NCI-H2081 (cell line): Measurements from ENCODE around the gene LRRC51.

Source experiments
- DNase-seq, 2 experiments: peaks; one replicate each; lab custom pipeline; 2025; lab: John Stamatoyannopoulos, UW

Gene LRRC51

DNA sequence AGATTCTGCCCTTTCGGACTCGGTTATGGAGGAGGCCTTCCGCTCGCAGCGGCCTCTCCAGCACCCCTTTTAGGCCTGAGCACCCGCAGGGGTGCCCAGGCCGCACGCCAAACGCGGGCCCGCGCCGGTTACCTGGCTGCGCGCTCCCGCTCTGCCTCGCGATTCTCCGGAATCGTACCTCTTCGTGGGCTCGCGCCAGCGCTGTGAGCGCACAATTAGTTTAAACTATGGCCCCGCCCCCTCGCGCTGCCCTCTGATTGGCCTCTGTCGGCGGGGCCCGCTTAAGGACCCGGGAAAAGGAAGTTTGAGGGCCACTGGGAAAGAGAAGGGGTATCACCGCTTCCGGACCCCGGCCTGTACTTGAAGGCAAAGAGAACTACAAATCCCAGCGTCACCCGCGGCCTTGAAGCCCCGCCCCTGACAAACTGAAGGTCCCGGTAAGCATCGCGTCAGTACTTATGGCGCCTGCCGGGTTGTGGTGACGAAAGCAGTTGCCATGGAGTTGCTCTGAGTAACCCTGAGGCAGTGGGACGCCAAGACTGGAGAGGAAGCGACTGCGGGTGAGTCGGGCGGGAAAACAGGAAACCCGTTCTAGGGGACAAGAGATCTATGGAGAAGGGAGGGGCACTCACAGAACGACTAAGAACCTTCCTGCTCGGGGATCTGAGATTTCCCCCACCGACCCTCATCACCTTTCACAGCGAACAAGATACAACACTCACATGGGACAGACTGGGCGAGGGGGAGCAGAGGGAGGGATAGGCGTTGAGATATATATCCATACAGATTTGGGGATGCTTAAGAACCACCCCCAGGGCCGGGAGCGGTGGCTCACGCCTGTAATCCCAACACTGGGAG is at the start of gene LRRC51, which contains the start of gene NUMA1:
LRRC51 (plus strand) TSS at position 525 of the 858 bp plus-strand sequence. CDS start 8,234 bp downstream, outside the sequence.
NUMA1 (minus strand) TSS at position 217 of the 858 bp plus-strand sequence. CDS start 44,599 bp downstream, outside the sequence.
- DNase-seq: peak; percentile 100

DNA sequence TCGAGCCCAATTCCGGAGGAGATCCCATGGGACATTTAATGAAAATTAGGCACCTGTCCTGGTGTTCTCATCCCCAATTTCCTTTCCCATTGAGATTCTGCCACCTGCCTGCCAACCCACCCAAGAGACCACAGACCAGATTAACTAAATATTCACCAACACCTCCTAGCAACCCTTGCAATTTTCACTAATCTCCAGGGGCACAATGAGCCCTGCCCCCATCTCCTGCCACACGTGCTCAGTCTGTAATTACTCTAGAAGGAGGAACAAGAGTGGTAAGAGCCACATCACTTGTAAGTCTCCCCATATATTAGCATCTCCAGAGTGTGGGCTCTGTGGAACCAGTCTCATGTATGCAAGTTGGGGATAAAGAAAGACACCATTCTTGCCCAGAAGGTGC is 44.0 kb upstream of the LRRC51 start:
- no peak for DNase-seq

GRCh38 chr11:72037554-72038311 is 42.9 kb upstream of the LRRC51 start:
- peak in 1 of 2 experiments; percentile 41 for DNase-seq

DNA sequence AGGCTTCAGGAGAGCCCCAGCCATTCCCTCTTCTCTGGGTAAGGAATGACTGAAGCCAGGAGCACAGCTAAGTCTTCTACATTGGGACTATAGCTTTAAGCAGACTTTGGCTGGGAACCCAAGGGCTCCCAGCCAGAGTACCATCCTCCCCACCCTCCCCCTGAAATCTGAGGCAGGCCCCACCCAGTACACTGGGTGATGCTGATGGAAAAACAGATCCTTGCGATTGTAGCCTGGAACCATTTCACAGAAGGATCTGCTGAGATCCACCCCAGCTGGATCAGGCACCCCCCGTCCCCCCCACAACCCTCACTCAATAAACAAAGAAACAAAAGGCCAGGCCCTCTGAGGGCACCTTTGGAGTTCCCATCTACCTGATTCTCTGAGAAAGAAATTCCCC is 42.2 kb upstream of the LRRC51 start:
- DNase-seq: peak in 1 of 2 experiments; percentile 52

DNA sequence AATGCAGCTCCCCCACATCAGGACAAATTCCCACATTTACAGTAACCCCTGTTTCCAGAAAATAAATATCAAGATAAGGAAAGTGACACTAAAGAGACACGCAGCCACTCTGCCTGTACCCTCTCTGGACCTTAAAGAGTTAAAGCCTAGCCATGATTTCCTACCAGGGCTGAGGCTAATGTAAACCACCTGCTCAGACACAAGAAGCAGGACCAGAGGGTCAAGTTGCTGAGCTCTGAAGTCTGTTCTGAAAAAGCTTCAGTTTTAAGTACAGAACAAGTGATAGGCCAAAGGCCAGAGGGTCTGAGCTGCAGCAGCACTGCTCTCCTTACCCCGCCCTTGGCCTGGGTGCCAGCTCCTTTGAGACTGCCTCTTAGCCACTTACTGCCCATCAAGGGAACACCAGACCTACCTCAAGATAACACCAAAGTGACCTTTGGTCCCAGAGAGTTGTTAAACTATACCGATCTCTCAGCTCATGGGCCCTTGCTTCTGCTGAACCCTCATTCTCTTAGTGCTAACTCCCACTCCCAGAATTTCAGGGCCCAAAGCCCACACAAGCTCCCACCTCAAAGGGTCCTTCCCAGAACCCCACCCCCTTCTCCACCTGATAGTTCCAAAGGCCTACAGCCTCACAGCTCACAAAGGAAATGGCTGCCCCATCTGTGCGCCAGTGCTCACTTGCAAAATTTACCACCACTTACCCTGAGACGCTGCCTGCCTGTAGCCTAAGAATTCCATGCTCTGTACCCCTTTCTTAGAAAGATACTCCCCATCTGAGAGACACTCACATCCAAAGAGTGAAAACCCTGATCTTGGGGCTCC is 41.4 kb upstream of the LRRC51 start:
- no peak for DNase-seq

DNA sequence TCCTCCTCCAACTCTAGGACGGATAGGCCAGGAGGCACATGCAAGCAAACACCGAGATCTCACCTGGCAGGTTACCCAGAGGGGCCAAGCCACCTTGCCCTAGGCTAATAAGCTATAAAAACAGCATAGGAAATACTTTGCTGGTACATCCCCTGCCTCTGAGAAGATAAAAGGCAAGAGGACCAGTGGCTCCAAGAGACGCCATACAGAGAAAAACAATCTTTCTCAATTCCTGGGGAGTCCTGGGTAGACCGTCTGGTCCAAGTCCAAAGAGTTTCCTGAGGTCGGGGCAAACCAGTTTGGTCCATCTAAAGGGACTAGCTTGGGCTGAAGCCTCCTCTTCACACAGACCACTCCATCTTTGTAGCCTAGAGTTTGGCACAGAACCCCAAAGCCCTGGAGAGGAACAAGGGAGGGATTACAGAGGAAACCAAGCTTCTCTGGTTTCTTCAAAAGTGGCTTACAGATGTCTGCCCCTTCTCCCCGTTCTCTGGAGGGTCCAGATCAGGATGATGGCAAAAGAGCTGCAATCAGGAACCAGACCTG is 40.7 kb upstream of the LRRC51 start:
- peak in 1 of 2 experiments; percentile 46 for DNase-seq

DNA sequence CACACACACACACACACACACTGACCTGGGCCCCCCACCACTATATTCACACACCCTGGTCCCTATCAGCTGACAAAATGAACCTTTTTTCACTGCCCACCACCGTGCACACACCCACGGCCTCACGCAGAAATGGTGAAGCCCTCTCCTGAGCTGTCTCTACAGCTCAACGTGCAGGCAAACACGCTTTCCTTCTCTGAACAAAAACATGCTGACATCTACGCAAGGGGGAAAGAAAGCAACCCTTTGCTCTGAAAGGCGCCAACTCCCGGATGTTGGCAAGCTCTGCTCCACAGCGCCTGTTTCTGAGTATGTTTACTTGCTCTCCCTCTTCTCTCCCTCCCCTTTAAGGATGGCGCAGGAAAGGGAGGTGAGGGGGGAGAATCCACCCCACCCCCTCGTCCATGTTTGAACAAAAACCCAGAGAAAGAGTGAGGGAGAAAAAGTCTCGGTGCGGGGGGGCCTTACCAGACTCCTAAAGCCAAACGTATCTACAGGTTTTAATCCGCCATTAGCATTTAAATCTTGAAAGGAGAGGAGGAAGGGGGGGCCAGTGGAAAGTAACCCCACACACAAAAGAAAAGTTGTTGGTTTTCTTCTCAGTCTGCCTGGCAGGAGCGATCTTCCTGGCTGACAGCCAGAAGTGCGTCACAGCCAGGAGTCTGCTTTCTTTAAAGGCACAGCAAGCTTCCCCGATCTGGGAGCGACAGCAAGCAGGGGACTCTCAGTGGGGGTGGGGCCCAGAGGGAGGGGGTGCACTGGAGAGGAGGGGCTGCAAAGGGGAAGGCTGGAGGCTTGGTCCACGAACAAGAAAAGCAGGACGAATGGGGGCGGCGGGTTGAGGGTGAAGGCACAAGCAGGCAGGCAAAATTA is 39.9 kb upstream of the LRRC51 start:
- DNase-seq: peak; percentile 89 to 95

DNA sequence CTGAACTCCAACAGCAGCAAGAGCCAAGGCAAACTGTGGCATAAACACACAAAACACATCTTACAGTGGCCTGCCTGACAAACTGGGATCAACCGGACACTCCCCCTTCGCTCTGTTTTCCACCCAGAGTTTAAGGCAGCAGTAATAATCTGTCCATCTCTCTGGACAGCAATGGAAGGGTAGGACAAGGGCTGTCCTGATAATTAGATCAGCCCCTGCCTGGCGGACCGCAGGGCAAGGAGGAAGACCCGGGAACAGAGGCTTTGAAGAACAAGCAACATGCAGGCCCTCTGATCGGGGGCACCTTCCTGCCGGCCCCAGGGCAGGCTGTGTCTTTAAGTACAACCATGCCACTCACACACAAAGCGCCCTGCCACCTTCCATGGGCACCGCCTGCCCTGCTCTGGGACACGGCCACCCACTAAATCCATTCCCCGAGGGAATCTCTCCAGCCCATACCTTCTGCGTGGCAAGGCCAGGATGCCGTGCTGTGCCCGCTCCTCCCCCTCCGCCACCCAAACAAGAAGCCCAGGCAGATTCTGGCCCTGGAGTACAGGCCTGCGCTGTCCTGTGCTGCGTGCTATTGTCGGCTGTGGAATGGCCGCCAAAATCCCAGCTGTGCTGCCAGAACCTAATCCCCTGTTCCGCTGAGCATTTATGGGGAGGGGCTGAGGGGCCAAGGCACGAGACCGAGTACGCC is 39.1 kb upstream of the LRRC51 start:
- peak; percentile 72 to 82 for DNase-seq

- no peak for DNase-seq
These were observed 38.4 kb upstream of the LRRC51 start for GRCh38 chr11:72042064-72042745.

DNA sequence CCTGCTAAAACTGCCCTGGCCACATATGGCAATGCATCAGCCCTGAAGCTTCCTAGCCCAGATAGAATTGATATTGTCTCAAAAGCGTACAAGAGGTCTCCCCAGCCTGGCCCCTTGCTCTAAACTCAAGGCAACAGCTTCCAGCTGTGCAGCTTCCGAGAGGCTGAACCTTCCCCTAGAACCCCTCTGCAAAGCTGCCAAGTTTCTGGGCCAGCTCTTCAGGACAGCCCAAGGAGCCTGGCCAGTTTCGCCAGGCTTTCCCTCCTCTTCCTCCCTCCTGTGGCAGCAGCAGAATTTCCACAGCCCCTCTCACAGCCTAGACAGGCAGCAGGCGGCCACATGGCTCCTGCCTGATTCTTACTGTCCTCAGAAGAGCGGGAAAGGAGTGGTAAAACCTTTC is 34.8 kb upstream of the LRRC51 start:
- no peak for DNase-seq

DNA sequence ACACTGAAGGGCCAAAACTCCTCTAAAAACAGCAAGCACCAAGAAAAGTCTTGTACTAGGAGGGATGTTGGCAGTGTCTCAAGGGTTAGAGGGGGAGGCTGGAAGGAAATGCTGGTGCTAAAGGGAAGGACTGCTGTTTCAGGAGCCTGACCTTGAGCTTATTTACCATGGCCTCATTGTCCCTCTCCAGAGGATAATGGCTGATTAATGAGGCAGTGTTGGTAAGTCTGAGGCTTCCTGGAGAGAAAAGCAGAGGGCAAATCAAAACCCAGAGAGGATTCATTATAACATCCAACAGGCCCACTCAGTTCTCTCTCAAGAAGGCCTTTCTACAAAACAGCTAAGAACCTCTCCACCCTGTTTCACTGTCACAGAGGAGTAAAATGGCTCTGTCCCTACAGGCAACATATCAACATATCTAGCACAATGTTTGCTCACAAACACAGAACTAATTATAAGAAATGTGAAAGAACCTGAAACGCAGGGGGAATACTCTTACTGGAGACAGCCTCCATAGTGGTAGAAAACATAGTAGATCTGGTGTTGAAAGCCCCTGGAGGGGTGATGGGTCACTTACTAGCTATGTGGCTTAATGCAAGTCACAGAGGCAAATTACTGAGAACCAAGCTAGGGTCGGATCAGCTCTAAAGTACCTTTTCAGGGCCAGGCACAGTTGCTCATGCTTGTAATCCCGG is 31.7 kb upstream of the LRRC51 start:
- peak in 1 of 2 experiments; percentile 12 for DNase-seq

DNA sequence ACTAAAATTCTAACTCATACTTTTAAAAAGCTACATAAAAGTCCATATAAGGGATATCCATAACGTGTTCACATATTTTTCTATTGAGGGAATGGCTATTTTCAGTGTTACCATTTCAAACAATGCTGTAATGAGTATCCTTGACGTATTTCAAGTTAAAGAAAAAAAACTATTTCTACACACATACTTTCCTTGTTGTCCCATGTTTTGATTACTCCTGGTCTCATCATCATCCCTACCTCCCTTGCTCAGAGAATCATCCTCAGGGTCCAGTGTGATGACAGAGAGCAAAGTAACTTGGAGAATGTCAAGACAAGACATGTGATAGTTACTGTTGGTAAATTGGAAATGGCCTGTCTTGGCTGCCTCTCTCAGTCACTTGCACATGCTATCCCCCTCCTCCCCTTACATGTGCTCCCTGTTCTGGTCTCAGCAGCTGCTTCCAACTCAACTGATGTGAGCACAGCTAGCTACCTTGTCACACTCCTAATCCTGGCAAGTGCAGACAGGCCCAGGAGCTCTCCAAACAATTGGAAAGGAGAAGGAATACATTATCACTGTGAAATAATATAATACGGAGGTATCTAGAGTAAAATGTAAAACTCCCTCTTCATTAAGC is 22.1 kb upstream of the LRRC51 start:
- DNase-seq: no peak

DNA sequence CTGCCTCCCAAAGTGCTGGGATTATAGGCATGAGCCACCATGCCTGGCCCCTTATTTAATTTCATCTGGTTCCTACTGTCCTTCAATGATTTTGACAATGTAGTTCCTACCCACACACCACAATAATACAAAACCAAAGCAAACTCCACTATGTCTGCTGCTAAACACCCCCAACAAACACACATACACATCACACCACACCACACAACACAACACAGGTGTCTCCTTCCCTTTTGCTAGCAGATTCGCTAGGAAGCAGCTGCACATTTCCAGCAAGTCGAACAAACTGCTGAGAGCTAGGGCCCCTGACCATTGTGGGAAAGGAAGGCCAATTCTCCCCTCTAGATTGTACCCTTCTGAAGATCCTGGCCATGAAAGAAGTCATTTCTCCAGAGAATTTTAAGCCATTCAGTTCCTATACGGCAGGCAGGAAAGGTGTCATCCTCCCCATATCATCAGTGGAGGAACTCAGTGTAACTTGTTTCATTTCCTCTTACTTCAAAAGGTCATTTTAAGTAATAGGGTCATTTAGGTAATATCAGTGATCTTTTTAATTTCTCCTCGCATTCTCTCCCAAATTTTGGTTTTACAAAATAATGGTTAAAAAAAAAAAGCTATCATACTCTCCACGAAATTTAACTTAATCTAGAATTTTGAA is 18.8 kb upstream of the LRRC51 start:
- DNase-seq: no peak

- DNase-seq: no peak
These were observed 13.8 kb upstream of the LRRC51 start for GRCh38 chr11:72066855-72067254.

DNA sequence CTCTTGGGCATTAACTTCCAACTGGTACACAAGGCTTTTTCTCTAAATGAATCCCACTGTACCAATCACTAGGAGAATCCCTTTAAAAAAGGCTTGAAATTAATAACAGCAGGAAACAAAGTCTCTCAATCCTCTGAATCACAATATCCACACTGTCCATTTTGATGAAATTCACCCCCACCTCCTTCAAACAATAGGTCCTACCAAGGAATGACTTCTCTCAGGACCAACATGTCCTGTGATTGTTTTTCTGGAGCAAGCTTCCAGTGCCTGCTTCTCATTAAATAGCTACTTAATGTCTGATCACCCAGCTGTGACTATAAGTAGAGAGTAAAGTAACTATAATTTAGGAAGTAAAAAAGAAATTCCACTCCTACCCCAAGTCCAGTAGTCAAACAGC is 13.4 kb upstream of the LRRC51 start:
- no peak for DNase-seq

- no peak for DNase-seq
These were observed 13.0 kb upstream of the LRRC51 start for GRCh38 chr11:72067676-72068075.

- no peak for DNase-seq
These were observed 11.4 kb upstream of the LRRC51 start for GRCh38 chr11:72069200-72069599.

DNA sequence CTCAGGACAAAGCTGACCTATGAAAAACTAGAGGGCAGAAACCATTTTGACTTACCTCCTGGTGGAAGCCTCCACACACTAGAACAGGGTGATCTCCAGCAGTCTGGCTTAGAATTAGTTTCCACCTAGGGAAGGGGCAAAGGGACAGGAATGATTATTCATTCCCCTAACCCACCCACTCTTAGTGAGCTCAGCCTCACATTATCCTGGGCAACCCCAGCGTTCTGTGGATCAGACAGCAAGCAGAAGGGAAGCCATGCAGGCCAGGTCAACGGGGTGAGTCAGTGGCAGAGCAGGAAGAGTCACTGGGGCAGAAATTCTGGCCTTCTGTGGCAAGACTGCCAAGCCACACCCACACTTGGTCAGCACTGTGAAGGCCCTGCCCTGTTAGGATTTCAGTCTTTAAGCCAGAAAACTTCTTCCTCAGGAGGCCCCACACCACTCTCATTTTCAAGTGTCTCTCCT is 10.8 kb upstream of the LRRC51 start:
- DNase-seq: no peak
